Thymus (tissue), 11 donors: ENCODE measurements around the gene ITGB8. TPM values are rescaled to one million over a fixed set of nuclear protein-coding genes. Genes with fewer than 3 reads are reported as not detected.

ENCODE experiments used
- DNase-seq, 9 donors: peaks; one replicate each; pipeline ENCODE4 v3.0.0-alpha.2; 2013; ENCODE audit warnings: low spot score in 9 of 9, low read depth in 6 of 9, missing footprints in 1 of 9
- H3K27ac ChIP-seq, 2 donors: one replicate each; pipeline ENCODE4 v1.5.1; 2013; ENCODE audit warnings: control low read depth in 1 of 2, low read depth in 1 of 2, low read length in 1 of 2, mild to moderate bottlenecking in 1 of 2, moderate library complexity in 1 of 2
- H3K27me3 ChIP-seq, 2 donors: one replicate each; pipeline ENCODE4 v1.5.1; 2013; ENCODE audit warnings: low read length in 1 of 2; ENCODE audit not compliant: control insufficient read depth in 2 of 2, insufficient read depth in 1 of 2
- H3K36me3 ChIP-seq, 2 donors: one replicate each; pipeline ENCODE4 v1.5.1; 2013; ENCODE audit warnings: low read length in 1 of 2, mild to moderate bottlenecking in 1 of 2, moderate library complexity in 1 of 2; ENCODE audit not compliant: control insufficient read depth in 2 of 2, insufficient read depth in 2 of 2
- H3K4me1 ChIP-seq, 2 donors: one replicate each; pipeline ENCODE4 v1.5.1; 2013; ENCODE audit warnings: low read length in 2 of 2; ENCODE audit not compliant: control insufficient read depth in 2 of 2, insufficient read depth in 2 of 2
- H3K4me3 ChIP-seq, 2 donors: one replicate each; pipeline ENCODE4 v1.5.1; 2013; ENCODE audit warnings: low read length in 2 of 2, control low read depth in 1 of 2, mild to moderate bottlenecking in 1 of 2
- H3K9me3 ChIP-seq, 2 donors: one replicate each; pipeline ENCODE4 v1.5.1; 2013; ENCODE audit warnings: low read length in 1 of 2, mild to moderate bottlenecking in 1 of 2; ENCODE audit not compliant: control insufficient read depth in 2 of 2, insufficient read depth in 1 of 2
- WGBS: extraction: QIAGEN DNeasy Blood & Tissue Kit; methylation state at CpG from one replicate; pipeline ENCODE4 v1.1.7; 2013; 5-methylcytosine and 5-hydroxymethylcytosine counted together
- polyA plus RNA-seq: library from polyadenylated mRNA; stranded (reverse); fragments of 200-250 nt; gene quantifications from one replicate; pipeline ENCODE4 v1.2.3, GENCODE V29; 2013
- total RNA-seq: library from RNA; stranded (reverse); fragments of 120-200 nt; gene quantifications from one replicate; pipeline ENCODE4 v1.2.4, GENCODE V29; 2013
- donor health status: healthy.

The ITGB8 gene
- total and polyA plus RNA-seq, 2 donors, result 2.3 to 2.6 TPM

DNA sequence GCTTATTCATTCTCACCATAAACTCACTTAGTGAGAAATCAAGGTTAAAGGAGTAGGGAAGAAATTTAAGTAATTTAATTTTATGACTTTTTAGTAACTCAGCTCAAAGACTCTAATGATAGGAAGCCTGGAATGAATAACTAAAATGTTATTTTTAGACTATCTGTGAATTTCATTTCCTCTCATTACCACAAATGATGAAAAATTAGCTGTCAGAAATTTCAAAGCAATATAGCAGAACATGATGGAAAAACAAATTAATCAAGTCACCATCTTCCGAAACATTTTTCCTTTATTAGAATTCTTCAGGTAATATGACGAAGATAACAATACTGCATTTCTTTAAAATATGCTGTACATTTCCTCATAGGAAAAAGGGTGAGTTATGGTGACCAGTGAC, 2.7 kb upstream of the ITGB8 start:
- Histone ChIP-seq H3K27me3 (peaks cover 9 to 34% of the 10 kb centered on the region in 2 donors), H3K36me3 (no peaks in the 10 kb centered on the region), H3K4me1 (peaks cover 11 to 24% of the 10 kb centered on the region in 2 donors), H3K9me3 (peaks cover 0 to 4% of the 10 kb centered on the region in 2 donors), H3K4me3 (no peak overlapping the region), H3K27ac (no peak overlapping the region)
- WGBS, result 95% methylated on average over 2 of the region's 2 CpGs
- no peak for DNase-seq

DNA sequence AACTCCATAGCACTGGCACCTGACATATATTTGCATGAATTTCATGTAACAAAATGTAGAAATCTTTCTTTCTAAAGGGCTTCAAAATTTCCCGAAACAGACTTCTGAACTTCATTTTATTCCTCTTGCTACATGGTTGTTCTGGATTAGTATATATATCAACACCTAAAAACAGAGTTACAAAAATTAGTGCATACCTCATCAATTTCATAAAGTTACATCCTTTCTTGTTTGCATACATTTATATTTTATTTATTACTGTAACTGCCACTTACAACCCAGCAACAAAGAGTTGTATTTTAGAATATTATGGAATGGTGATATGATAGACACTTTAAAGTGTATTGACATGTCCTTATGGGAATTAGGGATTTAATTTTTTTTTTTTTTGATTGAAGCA, 2.0 kb upstream of the ITGB8 start:
- H3K27me3 ChIP-seq, result peaks cover 9 to 34% of the 10 kb centered on the region in 2 donors
- 99% methylated on average over 1 of the region's 1 CpG for WGBS
- peaks cover 0 to 4% of the 10 kb centered on the region in 2 donors for H3K9me3 ChIP-seq
- H3K4me1 ChIP-seq, result peaks cover 11 to 24% of the 10 kb centered on the region in 2 donors
- H3K36me3 ChIP-seq, result no peaks in the 10 kb centered on the region
- H3K4me3 ChIP-seq, result no peak overlapping the region
- DNase-seq, result no peak
- H3K27ac ChIP-seq, result no peak overlapping the region

DNA sequence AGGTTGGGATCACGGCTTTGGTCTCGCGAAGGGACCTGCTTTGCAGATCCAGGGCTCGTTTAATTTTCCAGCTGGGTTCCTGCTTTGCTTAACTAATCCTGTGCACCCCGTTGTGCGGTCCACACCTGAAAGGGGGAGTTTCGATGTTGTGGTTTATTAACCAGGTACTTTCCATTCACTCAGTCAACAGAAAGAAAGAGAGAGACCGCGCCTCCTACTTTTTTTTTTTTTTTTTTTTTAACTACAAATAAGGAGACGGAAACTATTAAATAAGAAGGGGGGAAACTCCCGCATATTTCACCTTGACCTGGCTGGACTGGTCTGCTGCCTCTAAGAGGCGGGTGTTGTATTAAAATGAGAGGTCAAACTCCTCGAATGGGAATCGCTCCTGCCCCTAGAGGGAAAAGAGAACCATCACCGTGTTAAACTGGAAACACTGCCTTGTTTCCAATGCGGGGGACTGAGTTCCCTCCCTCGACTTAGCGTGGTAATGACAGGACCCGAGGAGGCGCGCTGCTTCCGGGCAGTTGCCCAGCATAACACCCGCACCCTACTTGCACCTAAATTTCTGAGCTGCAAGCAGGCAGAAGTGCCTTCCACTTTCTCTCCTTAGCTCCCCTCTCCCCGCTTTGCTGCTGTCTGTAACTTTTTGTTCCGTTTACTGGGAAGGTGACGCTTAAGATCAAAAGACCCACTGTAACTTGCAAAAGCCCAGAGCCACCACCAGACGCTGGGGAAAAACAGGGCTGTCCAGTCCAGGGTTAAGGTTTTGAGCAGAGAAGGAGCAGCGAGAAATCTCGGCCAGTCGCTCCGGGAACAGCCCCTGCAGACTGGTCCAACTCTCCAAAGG, 1.1 kb upstream of the ITGB8 start:
- Histone ChIP-seq H3K4me3 (peak overlapping the region; percentile 47 to 53), H3K36me3 (no peaks in the 10 kb centered on the region), H3K27ac (peak overlapping the region; percentile 58 to 71), H3K27me3 (peaks cover 9 to 34% of the 10 kb centered on the region in 2 donors), H3K9me3 (peaks cover 0 to 4% of the 10 kb centered on the region in 2 donors), H3K4me1 (peaks cover 11 to 24% of the 10 kb centered on the region in 2 donors)
- WGBS, result 9% methylated on average over 31 of the region's 31 CpGs
- DNase-seq, result peak in 7 of 9 donors; percentile 8 to 58 (median 16)

DNA sequence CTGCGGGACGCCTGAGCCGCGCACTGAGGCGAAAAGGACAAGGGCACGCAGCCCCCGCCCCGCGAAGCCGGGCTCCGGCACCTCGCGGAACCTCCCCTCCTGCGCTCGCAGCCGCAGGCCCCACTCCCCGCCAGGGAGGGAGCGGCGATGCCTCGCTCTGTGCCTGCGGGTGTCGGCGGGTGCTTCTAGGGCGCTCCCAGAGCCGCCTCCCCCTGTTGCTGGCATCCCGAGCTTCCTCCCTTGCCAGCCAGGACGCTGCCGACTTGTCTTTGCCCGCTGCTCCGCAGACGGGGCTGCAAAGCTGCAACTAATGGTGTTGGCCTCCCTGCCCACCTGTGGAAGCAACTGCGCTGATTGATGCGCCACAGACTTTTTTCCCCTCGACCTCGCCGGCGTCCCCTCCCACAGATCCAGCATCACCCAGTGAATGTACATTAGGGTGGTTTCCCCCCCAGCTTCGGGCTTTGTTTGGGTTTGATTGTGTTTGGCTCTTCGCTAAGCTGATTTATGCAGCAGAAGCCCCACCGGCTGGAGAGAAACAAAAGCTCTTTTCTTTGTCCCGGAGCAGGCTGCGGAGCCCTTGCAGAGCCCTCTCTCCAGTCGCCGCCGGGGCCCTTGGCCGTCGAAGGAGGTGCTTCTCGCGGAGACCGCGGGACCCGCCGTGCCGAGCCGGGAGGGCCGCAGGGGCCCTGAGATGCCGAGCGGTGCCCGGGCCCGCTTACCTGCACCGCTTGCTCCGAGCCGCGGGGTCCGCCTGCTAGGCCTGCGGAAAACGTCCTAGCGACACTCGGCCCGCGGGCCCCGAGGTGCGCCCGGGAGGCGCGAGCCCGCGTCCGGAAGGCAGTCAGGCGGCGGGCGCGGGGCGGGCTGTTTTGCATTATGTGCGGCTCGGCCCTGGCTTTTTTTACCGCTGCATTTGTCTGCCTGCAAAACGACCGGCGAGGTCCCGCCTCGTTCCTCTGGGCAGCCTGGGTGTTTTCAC, 519 bp downstream of the ITGB8 start:
- Histone ChIP-seq H3K4me1 (peaks cover 11 to 24% of the 10 kb centered on the region in 2 donors), H3K36me3 (no peaks in the 10 kb centered on the region), H3K9me3 (peaks cover 0 to 4% of the 10 kb centered on the region in 2 donors), H3K4me3 (peak overlapping the region; percentile 47 to 53), H3K27ac (no peak overlapping the region), H3K27me3 (peaks cover 9 to 34% of the 10 kb centered on the region in 2 donors)
- under 1% methylated on average over 92 of the region's 92 CpGs for WGBS
- peak in 7 of 9 donors; percentile 6 to 58 (median 23) for DNase-seq

DNA sequence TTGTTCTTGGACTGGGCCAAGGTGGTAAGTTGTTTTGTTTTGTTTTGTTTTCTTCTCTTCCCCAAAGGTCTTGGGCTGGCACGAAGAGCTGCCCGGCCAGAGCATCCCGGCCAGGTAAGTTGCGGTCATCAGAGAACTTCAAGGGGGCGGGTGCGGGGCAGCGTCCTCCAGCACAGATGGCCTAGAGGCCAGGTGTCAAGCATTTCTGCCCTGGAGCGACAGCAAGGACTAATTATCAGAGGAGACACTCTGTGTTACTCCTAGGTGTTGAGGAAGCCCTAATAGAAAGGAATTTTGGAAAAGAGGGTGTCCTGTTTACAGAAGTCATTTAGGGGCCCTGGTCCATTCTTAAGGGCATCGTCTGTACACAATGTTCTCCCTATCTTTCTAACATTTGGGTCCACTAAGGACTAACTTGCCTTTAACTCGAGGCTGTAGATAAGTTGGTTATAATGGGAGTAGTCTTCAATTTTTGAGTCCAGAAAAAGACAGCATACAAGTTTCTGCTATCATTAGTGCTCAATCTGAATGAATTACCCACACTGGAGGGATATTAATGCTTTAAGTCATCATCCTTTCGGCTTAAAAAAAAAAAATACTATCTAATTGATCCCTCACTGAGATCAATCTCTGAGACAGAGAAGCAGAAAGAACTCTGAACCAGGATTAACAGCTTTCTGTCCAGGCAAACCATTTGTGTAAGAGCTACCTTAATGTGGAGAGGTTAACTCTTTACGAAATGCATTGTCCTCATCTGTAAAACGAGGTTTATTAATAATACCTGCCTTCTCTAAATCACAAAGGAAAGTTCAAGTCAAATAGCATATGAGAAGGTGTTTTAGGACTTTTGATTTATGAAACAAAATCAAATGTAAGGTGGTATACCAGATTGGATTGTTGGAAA, 1.5 kb downstream of the ITGB8 start:
- Histone ChIP-seq H3K4me1 (peaks cover 11 to 24% of the 10 kb centered on the region in 2 donors), H3K27ac (no peak overlapping the region), H3K9me3 (peaks cover 0 to 4% of the 10 kb centered on the region in 2 donors), H3K36me3 (no peaks in the 10 kb centered on the region), H3K4me3 (peak overlapping the region; percentile 19 to 53), H3K27me3 (peaks cover 9 to 34% of the 10 kb centered on the region in 2 donors)
- DNase-seq, result no peak
- 64% methylated on average over 13 of the region's 13 CpGs for WGBS

DNA sequence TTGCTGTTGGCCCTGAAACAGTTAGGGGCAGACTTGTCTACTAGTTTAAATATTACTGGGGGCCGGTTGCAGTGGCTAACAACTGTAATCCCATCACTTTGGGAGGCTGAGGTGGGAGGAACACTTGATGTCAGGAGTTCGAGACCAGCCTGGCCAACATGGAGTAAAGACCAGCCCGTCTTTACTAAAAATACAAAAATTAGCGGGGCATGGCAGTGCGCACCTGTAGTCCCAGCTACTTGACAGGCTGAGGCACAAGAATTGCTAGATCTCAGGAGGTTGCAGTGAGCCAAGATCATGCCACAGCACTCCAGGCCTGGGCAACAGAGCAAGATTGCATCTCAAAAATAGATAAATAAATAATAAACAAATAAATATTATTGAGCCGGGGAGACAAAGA, 7.6 kb downstream of the ITGB8 start:
- Histone ChIP-seq H3K36me3 (no peaks in the 10 kb centered on the region), H3K27me3 (no peaks in the 10 kb centered on the region), H3K4me1 (no peaks in the 10 kb centered on the region), H3K9me3 (no peaks in the 10 kb centered on the region), H3K27ac (no peak overlapping the region), H3K4me3 (no peak overlapping the region)
- DNase-seq, result no peak
- WGBS, result 87% methylated on average over 6 of the region's 6 CpGs

DNA sequence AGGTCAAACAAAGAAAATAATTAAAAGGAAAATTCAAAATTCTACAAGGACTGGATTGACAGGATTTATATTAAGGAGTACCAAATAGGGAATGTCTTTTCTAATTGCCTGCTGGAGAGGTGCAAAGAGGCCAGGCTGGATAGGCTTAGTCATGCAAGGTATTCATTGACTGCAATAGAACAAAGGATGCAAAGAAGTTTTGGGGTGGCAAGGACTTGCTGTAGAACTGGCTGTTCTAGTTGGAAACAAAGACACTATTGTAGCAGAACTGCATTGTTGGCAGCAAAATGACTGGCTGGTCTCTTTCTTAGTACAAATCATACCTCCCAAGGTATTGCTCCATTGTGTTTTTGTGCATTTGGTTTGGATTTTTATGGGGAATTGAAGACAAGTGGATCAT, 10.1 kb downstream of the ITGB8 start:
- H3K27ac ChIP-seq, result no peak overlapping the region
- no peaks in the 10 kb centered on the region for H3K9me3 ChIP-seq
- no peak for DNase-seq
- no peak overlapping the region for H3K4me3 ChIP-seq
- H3K4me1 ChIP-seq, result no peaks in the 10 kb centered on the region
- H3K36me3 ChIP-seq, result no peaks in the 10 kb centered on the region
- no peaks in the 10 kb centered on the region for H3K27me3 ChIP-seq

DNA sequence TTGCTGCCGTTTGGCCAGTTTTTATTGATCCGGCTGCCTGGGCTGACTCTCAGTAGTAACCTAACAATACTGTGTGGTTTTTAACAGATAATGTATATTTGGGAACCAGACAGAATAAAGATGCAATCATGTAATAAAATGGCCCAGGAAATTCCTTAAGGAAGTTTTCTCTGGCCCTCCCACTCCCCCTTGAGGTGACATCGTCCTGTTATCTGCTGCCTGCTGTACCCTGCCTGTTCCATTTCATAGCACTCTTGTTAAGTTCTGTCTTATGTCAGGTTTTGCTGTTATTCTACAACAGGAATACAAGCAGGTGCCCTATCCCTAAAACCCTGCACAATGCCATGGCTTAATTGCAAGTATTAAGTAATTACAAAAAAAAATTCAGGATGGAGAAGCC, 12.5 kb downstream of the ITGB8 start:
- DNase-seq, result no peak
- H3K27me3 ChIP-seq, result no peaks in the 10 kb centered on the region
- H3K36me3 ChIP-seq, result no peaks in the 10 kb centered on the region
- no peaks in the 10 kb centered on the region for H3K4me1 ChIP-seq
- no peak overlapping the region for H3K4me3 ChIP-seq
- WGBS, result 90% methylated on average over 3 of the region's 3 CpGs
- H3K9me3 ChIP-seq, result no peaks in the 10 kb centered on the region
- no peak overlapping the region for H3K27ac ChIP-seq
